HEK293 (cell line): Measurements from ENCODE around the gene CHSY1.

Experiments used
- BCL11A ChIP-seq: fragments of 450-650 bp; formaldehyde crosslinking; IDR thresholded peaks from 2 replicates; pipeline ENCODE4 v1.5.1; 2016; ENCODE audit warnings: low read depth, missing biosample characterization, missing genetic modification characterization
- ZNF132 ChIP-seq: fragments of 450-650 bp; formaldehyde crosslinking; IDR thresholded peaks from 2 replicates; pipeline ENCODE4 v1.5.1; 2017; ENCODE audit warnings: missing biosample characterization, missing genetic modification characterization, borderline replicate concordance

GRCh38 chr15:101216100-101216499, 35.7 kb downstream of the CHSY1 start:
- TF ChIP-seq ZNF132 (tag by site-specific recombination) (no peak), BCL11A (tag by site-specific recombination) (no peak)
